ENCODE data around the gene TECR. TPM values are rescaled to one million over a fixed set of nuclear protein-coding genes. Genes with fewer than 3 reads are reported as not detected.
A peak's percentile ranks its signal among the peaks of the same experiment; 100 is the strongest.

The TECR gene
- total RNA-seq, 4 donors from 2014 or later, result 36.6 to 145 (median 69.3) TPM

- peaks cover 0 to 29% (median 0%) of the 10 kb centered on the region in 4 donors for H3K36me3 ChIP-seq
- no peak overlapping the region for H3K4me3 ChIP-seq
- whole genome bisulfite sequencing, 2 donors (ENCODE audit: low coverage in 1 of 2), result 99% methylated on average over 8 of the region's 18 CpGs; no CpG with 5 or more reads in 1 of the 2 donors
- H3K4me1 ChIP-seq, result peaks cover 0 to 9% (median 4%) of the 10 kb centered on the region in 4 donors
- TF ChIP-seq CTCF (IDR thresholded peaks at IDR 0.05), result no peak
- TF ChIP-seq EP300 (IDR thresholded peaks at IDR 0.05; ENCODE audit: low read depth), result no peak
- TF ChIP-seq POLR2A (IDR thresholded peaks at IDR 0.05), result no peak
- no peak for TF ChIP-seq POLR2AphosphoS5 (IDR thresholded peaks at IDR 0.05)
- no peak for DNase-seq
- intact Hi-C loops (cut with DNase I; ENCODE audit: low total_unique reads) (no loop called here), in situ Hi-C loops (cut with MboI; ENCODE audit: low pct_ligation_motif_present in 1 of 4, low pct_unique_long_range_greater_than_20kb in 1 of 4, low sequenced_read_pairs in 3 of 4) (no loop called here)
- H3K9me3 ChIP-seq, result no peaks in the 10 kb centered on the region
- no peaks in the 10 kb centered on the region for H3K27me3 ChIP-seq
- no peak overlapping the region for H3K27ac ChIP-seq
Observed at GRCh38 chr19:14482172-14482941, 47.0 kb upstream of the TECR start.

GRCh38 chr19:14487370-14488125 is 41.8 kb upstream of the TECR start:
- in situ Hi-C loops (cut with MboI; ENCODE audit: low pct_ligation_motif_present in 1 of 4, low pct_unique_long_range_greater_than_20kb in 1 of 4, low sequenced_read_pairs in 3 of 4) (no loop called here), intact Hi-C loops (cut with DNase I; ENCODE audit: low total_unique reads) (no loop called here)
- no peaks in the 10 kb centered on the region for H3K27me3 ChIP-seq
- WGBS, 2 donors (ENCODE audit: low coverage in 1 of 2), result 84 to 89% methylated on average over 11 to 16 of the region's 16 CpGs
- H3K36me3 ChIP-seq, result peaks cover 0 to 22% (median 3%) of the 10 kb centered on the region in 4 donors
- H3K4me3 ChIP-seq, result no peak overlapping the region
- H3K4me1 ChIP-seq, result peaks cover 0 to 14% (median 9%) of the 10 kb centered on the region in 4 donors
- no peaks in the 10 kb centered on the region for H3K9me3 ChIP-seq
- TF ChIP-seq EP300 (IDR thresholded peaks at IDR 0.05; ENCODE audit: low read depth) (no peak), POLR2A (IDR thresholded peaks at IDR 0.05) (no peak), CTCF (IDR thresholded peaks at IDR 0.05) (no peak), POLR2AphosphoS5 (IDR thresholded peaks at IDR 0.05) (no peak)
- DNase-seq, result no peak
- no peak overlapping the region for H3K27ac ChIP-seq

GRCh38 chr19:14492756-14493337 is 36.5 kb upstream of the TECR start:
- in situ Hi-C loops (cut with MboI; ENCODE audit: low pct_ligation_motif_present in 1 of 4, low pct_unique_long_range_greater_than_20kb in 1 of 4, low sequenced_read_pairs in 3 of 4), result no loop called here
- Histone ChIP-seq H3K9me3 (no peaks in the 10 kb centered on the region), H3K4me1 (peaks cover 25 to 55% (median 41%) of the 10 kb centered on the region in 4 donors), H3K36me3 (peaks cover 0 to 22% (median under 1%) of the 10 kb centered on the region in 4 donors), H3K4me3 (no peak overlapping the region), H3K27me3 (no peaks in the 10 kb centered on the region), H3K27ac (peak overlapping the region in 2 of 4 donors; percentile 27 to 41)
- WGBS, 2 donors (ENCODE audit: low coverage in 1 of 2), result 75% methylated on average over 5 of the region's 5 CpGs; no CpG with 5 or more reads in 1 of the 2 donors
- DNase-seq, result no peak
- intact Hi-C loops (cut with DNase I; ENCODE audit: low total_unique reads), result no loop called here
- TF ChIP-seq POLR2A (IDR thresholded peaks at IDR 0.05), result no peak
- no peak for TF ChIP-seq EP300 (IDR thresholded peaks at IDR 0.05; ENCODE audit: low read depth)
- no peak for TF ChIP-seq CTCF (IDR thresholded peaks at IDR 0.05)
- no peak for TF ChIP-seq POLR2AphosphoS5 (IDR thresholded peaks at IDR 0.05)

- 79% methylated on average over 2 to 4 of the region's 4 CpGs for WGBS, 2 donors (ENCODE audit: low coverage in 1 of 2)
- H3K4me3 ChIP-seq, result peak overlapping the region in 1 of 4 donors; percentile 93
- peaks cover 0 to 16% (median 0%) of the 10 kb centered on the region in 4 donors for H3K36me3 ChIP-seq
- in situ Hi-C loops (cut with MboI; ENCODE audit: low pct_ligation_motif_present in 1 of 4, low pct_unique_long_range_greater_than_20kb in 1 of 4, low sequenced_read_pairs in 3 of 4), result no loop called here
- no peak for DNase-seq
- peak overlapping the region; percentile 86 to 94 (median 90) for H3K27ac ChIP-seq
- H3K4me1 ChIP-seq, result peaks cover 25 to 61% (median 46%) of the 10 kb centered on the region in 4 donors
- intact Hi-C loops (cut with DNase I; ENCODE audit: low total_unique reads), result no loop called here
- H3K27me3 ChIP-seq, result no peaks in the 10 kb centered on the region
- H3K9me3 ChIP-seq, result no peaks in the 10 kb centered on the region
- TF ChIP-seq EP300 (IDR thresholded peaks at IDR 0.05; ENCODE audit: low read depth), result no peak
- no peak for TF ChIP-seq POLR2A (IDR thresholded peaks at IDR 0.05)
- no peak for TF ChIP-seq CTCF (IDR thresholded peaks at IDR 0.05)
- no peak for TF ChIP-seq POLR2AphosphoS5 (IDR thresholded peaks at IDR 0.05)
Observed at GRCh38 chr19:14494411-14494810, 35.0 kb upstream of the TECR start.
